Gastroesophageal sphincter (tissue), 4 donors: ENCODE measurements around the gene KIF26B. TPM values are rescaled to one million over a fixed set of nuclear protein-coding genes. Genes with fewer than 3 reads are reported as not detected.

Experiments
- ATAC-seq: fragments of 150-250 bp; one replicate; pipeline ENCODE4 v1.9.1; 2016; ENCODE audit warnings: mild to moderate bottlenecking, moderate library complexity
- H3K27ac ChIP-seq, 4 donors: fragments of 200-600 bp; sonication (generic) in 3 of 4; 1 replicate in 3 of 4; 2 replicates in 1 of 4; pipeline ENCODE4 v1.5.1; 2016 to 2019
- H3K27me3 ChIP-seq: fragments of 200-600 bp; sonication (generic); one replicate; pipeline ENCODE4 v1.5.1; 2019
- H3K36me3 ChIP-seq, 2 donors: fragments of 200-600 bp; sonication (generic); one replicate each; pipeline ENCODE4 v1.5.1; 2019; ENCODE audit warnings: control low read depth in 1 of 2
- H3K4me1 ChIP-seq, 3 donors: fragments of 200-600 bp; sonication (generic); 1 replicate in 2 of 3; 2 replicates in 1 of 3; pipeline ENCODE4 v1.5.1; 2016 to 2019; ENCODE audit warnings: control low read depth in 2 of 3
- H3K4me3 ChIP-seq, 2 donors: fragments of 200-600 bp; sonication (generic); one replicate each; pipeline ENCODE4 v1.5.1; 2019; ENCODE audit warnings: mild to moderate bottlenecking in 1 of 2, moderate library complexity in 1 of 2
- H3K9me3 ChIP-seq, 3 donors: fragments of 200-600 bp; sonication (generic); one replicate each; pipeline ENCODE4 v1.5.1; 2017 to 2019; ENCODE audit warnings: control low read depth in 2 of 3
- EP300 ChIP-seq: sonication (generic); formaldehyde crosslinking; IDR thresholded peaks from one replicate; pipeline ENCODE4 v1.6.1; 2017; ENCODE audit warnings: antibody characterized with exemption, mild to moderate bottlenecking
- POLR2A ChIP-seq, 2 donors: fragments of 450-650 bp; IDR thresholded peaks; one replicate each; pipeline ENCODE4 v1.6.1; 2017; ENCODE audit warnings: antibody characterized with exemption in 2 of 2, mild to moderate bottlenecking in 2 of 2, moderate library complexity in 1 of 2
- POLR2AphosphoS5 ChIP-seq: sonication (generic); formaldehyde crosslinking; IDR thresholded peaks from one replicate; pipeline ENCODE4 v1.6.1; 2017; ENCODE audit warnings: antibody characterized with exemption
- WGBS, 2 donors: methylation state at CpG; one replicate each; pipeline ENCODE4 v1.1.5; 2018; ENCODE audit warnings: low coverage in 1 of 2; 5-methylcytosine and 5-hydroxymethylcytosine counted together
- total RNA-seq, 4 donors: library from RNA; depleted of rRNA; stranded (reverse); fragments of >200 nt; gene quantifications; one replicate each; pipeline ENCODE4 v1.1.0, GENCODE V29; 2016
- TF ChIP-seq, protein P1 (sequence below), 4 experiments: fragments of 200-600 bp in 2 of 4; fragments of 450-650 bp in 2 of 4; sonication (generic) in 1 of 4; IDR thresholded peaks; one replicate each; pipeline ENCODE4 v1.5.1; 2017 to 2019; ENCODE audit warnings: antibody characterized with exemption in 4 of 4, mild to moderate bottlenecking in 2 of 4, moderate library complexity in 2 of 4

The KIF26B gene
- total RNA-seq, 4 donors from 2014 or later, result 0.62 to 1.9 (median 0.97) TPM

DNA sequence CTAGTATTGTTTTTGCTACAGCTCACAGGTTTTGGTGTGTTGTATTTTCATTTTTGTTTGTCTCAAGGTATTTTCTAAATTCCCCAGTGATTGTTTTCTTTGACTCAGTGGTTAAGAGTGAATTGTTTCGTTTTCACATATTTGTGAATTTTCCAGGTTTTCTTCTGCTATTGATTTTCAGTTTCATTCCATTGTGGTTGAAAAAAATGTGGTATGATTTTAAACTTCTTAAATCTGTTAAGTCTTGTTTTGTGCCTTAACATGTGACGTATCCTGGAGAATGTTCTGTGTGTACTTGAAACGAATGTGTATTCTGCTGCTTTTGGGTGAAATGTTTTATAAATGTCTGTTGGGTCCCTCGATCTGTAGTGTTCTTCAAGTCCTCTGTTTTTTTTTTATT is 117.9 kb downstream of the KIF26B start:
- Histone ChIP-seq H3K4me1 (no peaks in the 10 kb centered on the region), H3K27ac (no peak overlapping the region), H3K36me3 (no peaks in the 10 kb centered on the region), H3K9me3 (peaks cover 0 to 11% (median 0%) of the 10 kb centered on the region in 3 donors), H3K27me3 (no peaks in the 10 kb centered on the region), H3K4me3 (no peak overlapping the region)
- ATAC-seq, result no peak
- WGBS, 2 donors, result 60 to 89% methylated on average over 1 to 4 of the region's 4 CpGs
- no peak for TF ChIP-seq POLR2AphosphoS5
- TF ChIP-seq EP300, result no peak
- TF ChIP-seq, protein P1, sequence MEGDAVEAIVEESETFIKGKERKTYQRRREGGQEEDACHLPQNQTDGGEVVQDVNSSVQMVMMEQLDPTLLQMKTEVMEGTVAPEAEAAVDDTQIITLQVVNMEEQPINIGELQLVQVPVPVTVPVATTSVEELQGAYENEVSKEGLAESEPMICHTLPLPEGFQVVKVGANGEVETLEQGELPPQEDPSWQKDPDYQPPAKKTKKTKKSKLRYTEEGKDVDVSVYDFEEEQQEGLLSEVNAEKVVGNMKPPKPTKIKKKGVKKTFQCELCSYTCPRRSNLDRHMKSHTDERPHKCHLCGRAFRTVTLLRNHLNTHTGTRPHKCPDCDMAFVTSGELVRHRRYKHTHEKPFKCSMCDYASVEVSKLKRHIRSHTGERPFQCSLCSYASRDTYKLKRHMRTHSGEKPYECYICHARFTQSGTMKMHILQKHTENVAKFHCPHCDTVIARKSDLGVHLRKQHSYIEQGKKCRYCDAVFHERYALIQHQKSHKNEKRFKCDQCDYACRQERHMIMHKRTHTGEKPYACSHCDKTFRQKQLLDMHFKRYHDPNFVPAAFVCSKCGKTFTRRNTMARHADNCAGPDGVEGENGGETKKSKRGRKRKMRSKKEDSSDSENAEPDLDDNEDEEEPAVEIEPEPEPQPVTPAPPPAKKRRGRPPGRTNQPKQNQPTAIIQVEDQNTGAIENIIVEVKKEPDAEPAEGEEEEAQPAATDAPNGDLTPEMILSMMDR (IDR thresholded peaks at IDR 0.05), result no peak
- TF ChIP-seq POLR2A (IDR thresholded peaks at IDR 0.05), result no peak

DNA sequence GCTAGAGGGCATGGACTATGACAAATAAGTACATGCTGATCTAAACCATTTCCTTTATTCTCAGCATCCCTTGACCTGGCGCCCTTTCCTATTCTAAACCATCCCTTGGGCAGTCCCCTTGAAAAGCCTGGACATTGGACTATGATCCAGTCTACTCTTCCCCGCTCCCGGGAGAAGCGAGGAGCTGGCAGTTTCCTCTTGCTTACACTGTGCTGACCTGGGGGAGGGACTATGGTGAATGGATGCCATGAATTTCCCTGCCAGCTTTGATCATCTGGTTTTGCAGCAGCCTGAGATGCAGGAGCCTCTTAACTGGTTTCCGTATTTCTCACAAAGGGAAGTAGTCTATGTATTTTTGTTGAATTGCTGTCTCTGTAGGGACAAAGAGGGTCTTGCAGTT is 121.7 kb downstream of the KIF26B start:
- no peaks in the 10 kb centered on the region for H3K27me3 ChIP-seq
- no peaks in the 10 kb centered on the region for H3K9me3 ChIP-seq
- no peaks in the 10 kb centered on the region for H3K4me1 ChIP-seq
- 76 to 90% methylated on average over 2 to 5 of the region's 5 CpGs for WGBS, 2 donors
- no peak for TF ChIP-seq EP300
- TF ChIP-seq, protein P1 (IDR thresholded peaks at IDR 0.05), result no peak
- no peak for TF ChIP-seq POLR2AphosphoS5
- TF ChIP-seq POLR2A (IDR thresholded peaks at IDR 0.05), result no peak
- no peak for ATAC-seq
- no peak overlapping the region for H3K4me3 ChIP-seq
- H3K27ac ChIP-seq, result no peak overlapping the region
- no peaks in the 10 kb centered on the region for H3K36me3 ChIP-seq

DNA sequence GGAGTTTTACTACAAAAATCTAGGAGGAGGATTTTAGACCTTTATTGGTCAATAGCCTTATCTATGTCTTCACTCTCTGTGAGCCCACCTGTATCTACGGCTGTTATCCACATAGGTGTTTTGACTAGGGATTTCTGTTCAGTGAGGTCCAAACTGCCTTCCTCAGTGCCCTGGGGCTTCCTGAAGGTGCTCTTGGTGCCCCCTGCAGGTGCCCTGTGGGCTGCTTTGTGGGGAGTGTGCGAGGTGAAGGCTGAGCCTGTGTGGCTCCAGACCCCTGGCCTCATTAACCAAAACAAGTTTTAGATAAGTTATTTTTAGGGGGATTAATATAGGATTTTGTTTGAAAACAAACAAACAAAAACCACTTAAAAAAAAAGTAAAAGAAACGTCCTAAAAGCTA is 122.5 kb downstream of the KIF26B start:
- no peaks in the 10 kb centered on the region for H3K36me3 ChIP-seq
- peaks cover 0 to under 1% (median 0%) of the 10 kb centered on the region in 3 donors for H3K9me3 ChIP-seq
- ATAC-seq, result no peak
- H3K27me3 ChIP-seq, result no peaks in the 10 kb centered on the region
- H3K4me1 ChIP-seq, result no peaks in the 10 kb centered on the region
- no peak overlapping the region for H3K27ac ChIP-seq
- no peak overlapping the region for H3K4me3 ChIP-seq
- WGBS, 2 donors, result 83 to 85% methylated on average over 2 to 3 of the region's 3 CpGs
- no peak for TF ChIP-seq EP300
- TF ChIP-seq POLR2AphosphoS5, result no peak
- TF ChIP-seq, protein P1 (IDR thresholded peaks at IDR 0.05), result no peak
- TF ChIP-seq POLR2A (IDR thresholded peaks at IDR 0.05), result no peak

DNA sequence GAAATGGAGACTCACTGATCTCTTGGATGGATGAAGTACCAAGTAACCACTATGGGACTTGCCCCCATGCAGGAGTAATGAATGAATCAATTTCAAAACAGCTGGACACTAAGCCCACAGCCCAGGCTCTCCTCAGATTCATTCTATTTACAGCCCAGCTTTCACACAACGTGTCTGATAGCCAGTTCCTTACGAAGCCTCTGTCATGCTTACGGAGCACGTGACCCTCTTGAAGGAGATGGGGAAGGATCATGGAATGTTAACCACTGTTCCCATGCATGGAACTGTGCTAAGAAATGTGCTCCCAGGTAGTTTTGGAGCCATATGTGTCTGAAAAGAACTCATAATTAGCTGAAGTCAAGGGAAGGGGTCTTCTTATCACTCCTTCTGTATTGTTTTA is 124.1 kb downstream of the KIF26B start:
- 71 to 83% methylated on average over 4 of the region's 4 CpGs for WGBS, 2 donors
- no peak for TF ChIP-seq POLR2A (IDR thresholded peaks at IDR 0.05)
- no peak for TF ChIP-seq POLR2AphosphoS5
- TF ChIP-seq EP300, result no peak
- TF ChIP-seq, protein P1 (IDR thresholded peaks at IDR 0.05), result no peak
- Histone ChIP-seq H3K36me3 (no peaks in the 10 kb centered on the region), H3K27me3 (no peaks in the 10 kb centered on the region), H3K27ac (no peak overlapping the region), H3K9me3 (peaks cover 0 to 10% (median 0%) of the 10 kb centered on the region in 3 donors), H3K4me1 (no peaks in the 10 kb centered on the region), H3K4me3 (no peak overlapping the region)
- no peak for ATAC-seq

DNA sequence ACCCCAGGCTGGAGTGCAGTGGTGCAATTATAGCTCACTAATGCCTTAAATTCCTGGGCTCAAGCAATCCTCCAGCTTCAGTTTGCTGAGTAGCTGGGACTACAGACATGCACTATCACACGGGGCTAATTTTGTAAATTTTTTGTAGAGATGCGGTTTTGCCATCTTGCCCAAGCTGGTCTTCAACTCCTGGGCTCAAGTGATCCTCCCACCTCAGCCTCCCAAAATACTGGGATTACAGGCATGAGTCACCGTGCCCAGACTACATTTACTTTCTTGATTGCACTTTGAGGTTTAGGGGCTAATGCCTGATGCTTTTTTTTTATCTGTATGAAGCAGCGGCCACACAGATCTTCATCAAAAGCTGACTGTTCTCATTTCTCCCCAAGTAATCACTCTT is 124.6 kb downstream of the KIF26B start:
- Histone ChIP-seq H3K36me3 (no peaks in the 10 kb centered on the region), H3K4me1 (no peaks in the 10 kb centered on the region), H3K9me3 (peaks cover 0 to 10% (median 0%) of the 10 kb centered on the region in 3 donors), H3K27ac (no peak overlapping the region), H3K4me3 (no peak overlapping the region), H3K27me3 (no peaks in the 10 kb centered on the region)
- 81 to 82% methylated on average over 4 of the region's 4 CpGs for WGBS, 2 donors
- TF ChIP-seq, protein P1 (IDR thresholded peaks at IDR 0.05), result no peak
- TF ChIP-seq POLR2AphosphoS5 (no peak), POLR2A (IDR thresholded peaks at IDR 0.05) (no peak), EP300 (no peak)
- no peak for ATAC-seq
